GM23338 (cell line): Measurements from ENCODE around the gene FANCC. TPM values are rescaled to one million over a fixed set of nuclear protein-coding genes. Genes with fewer than 3 reads are reported as not detected.

Experiments
- ATAC-seq: fragments of 200-7000 bp; cut with Tn5 transposase; 3 replicates; pipeline ENCODE4 v1.9.1; 2020
- DNase-seq: peaks from one replicate; pipeline ENCODE4 v3.0.0-alpha.2; 2015; ENCODE audit warnings: low spot score
- H2AFZ ChIP-seq: fragments of 200-600 bp; sonication (generic); 2 replicates; pipeline ENCODE4 v1.8.0; 2016; ENCODE audit warnings: antibody characterized with exemption, mild to moderate bottlenecking, moderate library complexity
- H3F3A ChIP-seq: fragments of 200-600 bp; sonication (generic); replicated peaks from 2 replicates; pipeline ENCODE4 v1.8.0; 2017; ENCODE audit warnings: antibody characterized with exemption, mixed run types, low read depth
- H3K27ac ChIP-seq: fragments of 200-600 bp; sonication (generic); 2 replicates; pipeline ENCODE4 v1.6.1; 2016; ENCODE audit warnings: low read depth
- H3K27me3 ChIP-seq: fragments of 200-600 bp; sonication (generic); 2 replicates; pipeline ENCODE4 v1.8.0; 2016; ENCODE audit warnings: mild to moderate bottlenecking, mixed run types, moderate library complexity; ENCODE audit not compliant: insufficient read depth
- H3K36me3 ChIP-seq: fragments of 200-600 bp; sonication (generic); 2 replicates; pipeline ENCODE4 v1.8.0; 2016; ENCODE audit warnings: mild to moderate bottlenecking; ENCODE audit not compliant: insufficient read depth
- H3K4me1 ChIP-seq: fragments of 200-600 bp; sonication (generic); 2 replicates; pipeline ENCODE4 v1.8.0; 2016; ENCODE audit warnings: mild to moderate bottlenecking, moderate library complexity; ENCODE audit not compliant: insufficient read depth
- H3K4me2 ChIP-seq: fragments of 200-600 bp; sonication (generic); 2 replicates; pipeline ENCODE4 v1.7.1; 2017; ENCODE audit warnings: mixed run types
- H3K4me3 ChIP-seq: fragments of 200-600 bp; sonication (generic); 2 replicates; pipeline ENCODE4 v1.6.1; 2016; ENCODE audit warnings: mixed run types
- H3K79me2 ChIP-seq: fragments of 200-600 bp; sonication (generic); replicated peaks from 2 replicates; pipeline ENCODE4 v1.8.0; 2017; ENCODE audit warnings: mild to moderate bottlenecking; ENCODE audit not compliant: insufficient read depth
- H3K9me2 ChIP-seq: fragments of 200-600 bp; sonication (generic); 2 replicates; pipeline ENCODE4 v1.8.0; 2017; ENCODE audit not compliant: insufficient read depth
- H4K20me1 ChIP-seq: fragments of 200-600 bp; sonication (generic); replicated peaks from 2 replicates; pipeline ENCODE4 v1.8.0; 2017; ENCODE audit warnings: mild to moderate bottlenecking; ENCODE audit not compliant: insufficient read depth
- H3K27ac Mint-ChIP-seq: 2 replicates; pipeline ENCODE4 v1.8.0; 2020; ENCODE audit warnings: inconsistent platforms, mild to moderate bottlenecking, moderate library complexity, mixed read lengths
- H3K27me3 Mint-ChIP-seq: 3 replicates; pipeline ENCODE4 v1.8.0; 2022; ENCODE audit warnings: low read depth, mild to moderate bottlenecking, moderate library complexity, mixed read lengths, inconsistent platforms; ENCODE audit not compliant: insufficient read depth, poor library complexity
- H3K36me3 Mint-ChIP-seq: 3 replicates; pipeline ENCODE4 v1.8.0; 2021; ENCODE audit warnings: low read depth, mild to moderate bottlenecking, inconsistent platforms, moderate library complexity, mixed read lengths
- H3K4me1 Mint-ChIP-seq: 3 replicates; pipeline ENCODE4 v1.8.0; 2020; ENCODE audit warnings: mild to moderate bottlenecking, inconsistent platforms, mixed read lengths
- H3K4me3 Mint-ChIP-seq: 3 replicates; pipeline ENCODE4 v1.8.0; 2021; ENCODE audit warnings: moderate library complexity, mild to moderate bottlenecking, inconsistent platforms, mixed read lengths
- H3K9me3 Mint-ChIP-seq: 3 replicates; pipeline ENCODE4 v1.8.0; 2020; ENCODE audit warnings: moderate library complexity, mild to moderate bottlenecking, inconsistent platforms, mixed read lengths
- EZH2 ChIP-seq: fragments of 200-600 bp; sonication (generic); IDR thresholded peaks from one replicate; pipeline ENCODE4 v1.8.0; 2017; ENCODE audit warnings: antibody characterized with exemption, mild to moderate bottlenecking, low read depth; ENCODE audit not compliant: unreplicated experiment
- EZH2phosphoT487 ChIP-seq: fragments of 200-600 bp; sonication (generic); IDR thresholded peaks from one replicate; pipeline ENCODE4 v1.8.1; 2018; ENCODE audit warnings: antibody characterized with exemption; ENCODE audit not compliant: unreplicated experiment
- NANOG ChIP-seq: IDR thresholded peaks from 2 replicates; pipeline ENCODE4 v1.6.1; 2016; ENCODE audit warnings: antibody characterized with exemption, borderline replicate concordance
- POLR2AphosphoS5 ChIP-seq: IDR thresholded peaks from 2 replicates; pipeline ENCODE4 v1.6.1; 2016; ENCODE audit warnings: antibody characterized with exemption, low read depth
- STAT1 ChIP-seq: IDR thresholded peaks from one replicate; pipeline ENCODE4 v1.6.1; 2016; ENCODE audit warnings: antibody characterized with exemption; ENCODE audit not compliant: unreplicated experiment
- ZNF114 ChIP-seq: fragments of 250-450 bp; sonication (Bioruptor Pico); IDR thresholded peaks from 2 replicates; pipeline ENCODE4 v1.5.0; 2020; ENCODE audit warnings: mild to moderate bottlenecking, moderate library complexity
- ZNF331 ChIP-seq: fragments of 250-450 bp; sonication (Bioruptor Pico); IDR thresholded peaks from 2 replicates; pipeline ENCODE4 v1.5.0; 2020; ENCODE audit warnings: low read depth, mild to moderate bottlenecking, moderate library complexity
- polyA plus RNA-seq: library from polyadenylated mRNA; unstranded; fragments of >200 nt; fragmentation: Nextera tagmentation; extraction: Ambion mirVana; gene quantifications from 2 replicates; pipeline ENCODE4 v1.2.1, GENCODE V29; 2016
- total RNA-seq: library from RNA; depleted of rRNA; stranded (reverse); fragments of >200 nt; shearing (Covaris generic); gene quantifications from 2 replicates; pipeline ENCODE4 v1.2.3, GENCODE V29; 2014
- TF ChIP-seq, protein P1 (sequence below), 2 experiments: fragments of 200-600 bp in 1 of 2; sonication (generic) in 1 of 2; conservative IDR thresholded peaks; 2 replicates each; pipeline versions ENCODE4 v1.5.1 to v1.6.1; 2016 to 2017; ENCODE audit warnings: antibody characterized with exemption in 2 of 2, low read depth in 2 of 2, mild to moderate bottlenecking in 2 of 2, moderate library complexity in 1 of 2
- TF ChIP-seq, protein P2 (sequence below): IDR thresholded peaks from 2 replicates; pipeline ENCODE4 v1.6.1; 2016; ENCODE audit warnings: antibody characterized with exemption
- TF ChIP-seq, protein P3 (sequence below): IDR thresholded peaks from one replicate; pipeline ENCODE4 v1.6.1; 2018; ENCODE audit warnings: antibody characterized with exemption; ENCODE audit not compliant: unreplicated experiment

Gene FANCC
- total and polyA plus RNA-seq, 2 experiments from 2014 or later = 7.8 to 18.1 TPM

DNA sequence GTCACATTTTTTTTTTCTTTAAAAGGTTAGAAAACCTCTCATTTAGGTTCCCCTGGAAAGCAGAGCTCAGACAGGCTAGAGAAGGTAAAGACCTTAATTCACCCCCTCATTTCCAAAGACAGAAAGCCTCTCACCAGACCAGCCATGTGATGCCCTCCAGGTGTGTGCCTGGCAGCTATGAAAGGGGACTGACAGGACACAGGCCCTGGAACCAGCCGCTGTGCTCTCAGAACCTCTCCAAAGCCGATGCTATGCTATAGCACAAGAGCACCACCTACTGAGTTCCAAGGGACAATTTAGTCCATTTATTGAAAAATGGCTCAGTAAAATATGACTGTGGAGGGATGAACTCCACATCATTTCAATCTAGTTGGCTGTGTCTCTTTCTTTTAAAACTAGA lies 48.8 kb downstream of the FANCC start:
- Histone ChIP-seq H3K27ac (no peak overlapping the region), H3K36me3 (no peaks in the 10 kb centered on the region), H3K4me2 (no peak overlapping the region), H3K79me2 (no peaks in the 10 kb centered on the region), H3K4me3 (no peak overlapping the region), H4K20me1 (0 out of 2 replicates have a peak, but pooled peaks cover 7% of the 10 kb centered on the region), H3K4me1 (peaks cover 25% of the 10 kb centered on the region), H3K9me2 (no peaks in the 10 kb centered on the region), H3F3A (no peaks in the 10 kb centered on the region), H3K27me3 (no peaks in the 10 kb centered on the region), H2AFZ (no peak overlapping the region)
- ATAC-seq (peak; percentile 78), DNase-seq (peak; percentile 62)
- Mint-ChIP-seq H3K36me3 (peaks cover 3% of the 10 kb centered on the region; the same call in 2 of the 3 replicates), H3K4me1 (peaks cover 31% of the 10 kb centered on the region), H3K9me3 (peaks cover 4% of the 10 kb centered on the region; the same call in 1 of the 3 replicates), H3K4me3 (no peak overlapping the region), H3K27me3 (no peaks in the 10 kb centered on the region), H3K27ac (no peak overlapping the region)
- TF ChIP-seq POLR2AphosphoS5 = no peak
- TF ChIP-seq, protein P1, sequence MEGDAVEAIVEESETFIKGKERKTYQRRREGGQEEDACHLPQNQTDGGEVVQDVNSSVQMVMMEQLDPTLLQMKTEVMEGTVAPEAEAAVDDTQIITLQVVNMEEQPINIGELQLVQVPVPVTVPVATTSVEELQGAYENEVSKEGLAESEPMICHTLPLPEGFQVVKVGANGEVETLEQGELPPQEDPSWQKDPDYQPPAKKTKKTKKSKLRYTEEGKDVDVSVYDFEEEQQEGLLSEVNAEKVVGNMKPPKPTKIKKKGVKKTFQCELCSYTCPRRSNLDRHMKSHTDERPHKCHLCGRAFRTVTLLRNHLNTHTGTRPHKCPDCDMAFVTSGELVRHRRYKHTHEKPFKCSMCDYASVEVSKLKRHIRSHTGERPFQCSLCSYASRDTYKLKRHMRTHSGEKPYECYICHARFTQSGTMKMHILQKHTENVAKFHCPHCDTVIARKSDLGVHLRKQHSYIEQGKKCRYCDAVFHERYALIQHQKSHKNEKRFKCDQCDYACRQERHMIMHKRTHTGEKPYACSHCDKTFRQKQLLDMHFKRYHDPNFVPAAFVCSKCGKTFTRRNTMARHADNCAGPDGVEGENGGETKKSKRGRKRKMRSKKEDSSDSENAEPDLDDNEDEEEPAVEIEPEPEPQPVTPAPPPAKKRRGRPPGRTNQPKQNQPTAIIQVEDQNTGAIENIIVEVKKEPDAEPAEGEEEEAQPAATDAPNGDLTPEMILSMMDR (conservative IDR thresholded peaks at IDR 0.05; ENCODE audit: low read depth in 2 of 2) = peak; percentile 43 to 72

DNA sequence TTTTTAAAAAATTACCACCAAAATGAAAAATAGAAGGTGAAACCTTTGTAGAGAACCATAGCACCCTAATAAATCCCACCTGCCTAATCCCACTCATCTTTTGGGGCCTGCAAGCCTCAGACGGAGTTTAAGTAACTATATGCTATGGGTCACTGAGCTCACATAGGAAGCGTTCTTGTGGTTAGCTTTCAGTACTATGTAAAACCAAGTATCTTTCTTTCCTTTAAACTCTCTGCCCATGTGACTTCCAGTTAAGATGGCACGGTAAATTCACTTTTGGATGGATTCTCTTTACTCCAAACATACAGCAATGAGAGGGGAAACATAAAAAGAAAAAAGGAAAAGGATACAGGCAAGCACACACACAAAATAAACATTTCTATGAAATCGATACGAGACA lies 50.9 kb downstream of the FANCC start:
- no peak overlapping the region for H3K4me2 ChIP-seq
- H4K20me1 ChIP-seq = 0 out of 2 replicates have a peak, but pooled peaks cover 3% of the 10 kb centered on the region
- H3K4me3 ChIP-seq = no peak overlapping the region
- DNase-seq (no peak), ATAC-seq (no peak)
- no peaks in the 10 kb centered on the region for H3F3A ChIP-seq
- peaks cover 31% of the 10 kb centered on the region for H3K4me1 Mint-ChIP-seq
- H3K27me3 Mint-ChIP-seq = no peaks in the 10 kb centered on the region
- H3K4me3 Mint-ChIP-seq = no peak overlapping the region
- no peaks in the 10 kb centered on the region for H3K79me2 ChIP-seq
- no peak overlapping the region for H3K27ac ChIP-seq
- peaks cover 25% of the 10 kb centered on the region for H3K4me1 ChIP-seq
- no peaks in the 10 kb centered on the region for H3K9me2 ChIP-seq
- no peaks in the 10 kb centered on the region for H3K27me3 ChIP-seq
- peaks cover 3% of the 10 kb centered on the region; the same call in 2 of the 3 replicates for H3K36me3 Mint-ChIP-seq
- peaks cover 4% of the 10 kb centered on the region; the same call in 1 of the 3 replicates for H3K9me3 Mint-ChIP-seq
- H2AFZ ChIP-seq = no peak overlapping the region
- H3K27ac Mint-ChIP-seq = no peak overlapping the region
- H3K36me3 ChIP-seq = no peaks in the 10 kb centered on the region
- TF ChIP-seq EZH2 = no peak
- TF ChIP-seq, protein P2, sequence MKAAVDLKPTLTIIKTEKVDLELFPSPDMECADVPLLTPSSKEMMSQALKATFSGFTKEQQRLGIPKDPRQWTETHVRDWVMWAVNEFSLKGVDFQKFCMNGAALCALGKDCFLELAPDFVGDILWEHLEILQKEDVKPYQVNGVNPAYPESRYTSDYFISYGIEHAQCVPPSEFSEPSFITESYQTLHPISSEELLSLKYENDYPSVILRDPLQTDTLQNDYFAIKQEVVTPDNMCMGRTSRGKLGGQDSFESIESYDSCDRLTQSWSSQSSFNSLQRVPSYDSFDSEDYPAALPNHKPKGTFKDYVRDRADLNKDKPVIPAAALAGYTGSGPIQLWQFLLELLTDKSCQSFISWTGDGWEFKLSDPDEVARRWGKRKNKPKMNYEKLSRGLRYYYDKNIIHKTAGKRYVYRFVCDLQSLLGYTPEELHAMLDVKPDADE = no peak
- TF ChIP-seq ZNF114 (CRISPR knock-in tag) = no peak
- TF ChIP-seq, protein P1 (conservative IDR thresholded peaks at IDR 0.05; ENCODE audit: low read depth in 2 of 2) = no peak
- no peak for TF ChIP-seq EZH2phosphoT487
- TF ChIP-seq POLR2AphosphoS5 = no peak
- TF ChIP-seq, protein P3, sequence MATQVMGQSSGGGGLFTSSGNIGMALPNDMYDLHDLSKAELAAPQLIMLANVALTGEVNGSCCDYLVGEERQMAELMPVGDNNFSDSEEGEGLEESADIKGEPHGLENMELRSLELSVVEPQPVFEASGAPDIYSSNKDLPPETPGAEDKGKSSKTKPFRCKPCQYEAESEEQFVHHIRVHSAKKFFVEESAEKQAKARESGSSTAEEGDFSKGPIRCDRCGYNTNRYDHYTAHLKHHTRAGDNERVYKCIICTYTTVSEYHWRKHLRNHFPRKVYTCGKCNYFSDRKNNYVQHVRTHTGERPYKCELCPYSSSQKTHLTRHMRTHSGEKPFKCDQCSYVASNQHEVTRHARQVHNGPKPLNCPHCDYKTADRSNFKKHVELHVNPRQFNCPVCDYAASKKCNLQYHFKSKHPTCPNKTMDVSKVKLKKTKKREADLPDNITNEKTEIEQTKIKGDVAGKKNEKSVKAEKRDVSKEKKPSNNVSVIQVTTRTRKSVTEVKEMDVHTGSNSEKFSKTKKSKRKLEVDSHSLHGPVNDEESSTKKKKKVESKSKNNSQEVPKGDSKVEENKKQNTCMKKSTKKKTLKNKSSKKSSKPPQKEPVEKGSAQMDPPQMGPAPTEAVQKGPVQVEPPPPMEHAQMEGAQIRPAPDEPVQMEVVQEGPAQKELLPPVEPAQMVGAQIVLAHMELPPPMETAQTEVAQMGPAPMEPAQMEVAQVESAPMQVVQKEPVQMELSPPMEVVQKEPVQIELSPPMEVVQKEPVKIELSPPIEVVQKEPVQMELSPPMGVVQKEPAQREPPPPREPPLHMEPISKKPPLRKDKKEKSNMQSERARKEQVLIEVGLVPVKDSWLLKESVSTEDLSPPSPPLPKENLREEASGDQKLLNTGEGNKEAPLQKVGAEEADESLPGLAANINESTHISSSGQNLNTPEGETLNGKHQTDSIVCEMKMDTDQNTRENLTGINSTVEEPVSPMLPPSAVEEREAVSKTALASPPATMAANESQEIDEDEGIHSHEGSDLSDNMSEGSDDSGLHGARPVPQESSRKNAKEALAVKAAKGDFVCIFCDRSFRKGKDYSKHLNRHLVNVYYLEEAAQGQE = no peak
- TF ChIP-seq ZNF331 = no peak
- TF ChIP-seq STAT1 = no peak
- TF ChIP-seq NANOG = no peak
